ENCODE measurements around the gene FRS3.

Gene FRS3

DNA sequence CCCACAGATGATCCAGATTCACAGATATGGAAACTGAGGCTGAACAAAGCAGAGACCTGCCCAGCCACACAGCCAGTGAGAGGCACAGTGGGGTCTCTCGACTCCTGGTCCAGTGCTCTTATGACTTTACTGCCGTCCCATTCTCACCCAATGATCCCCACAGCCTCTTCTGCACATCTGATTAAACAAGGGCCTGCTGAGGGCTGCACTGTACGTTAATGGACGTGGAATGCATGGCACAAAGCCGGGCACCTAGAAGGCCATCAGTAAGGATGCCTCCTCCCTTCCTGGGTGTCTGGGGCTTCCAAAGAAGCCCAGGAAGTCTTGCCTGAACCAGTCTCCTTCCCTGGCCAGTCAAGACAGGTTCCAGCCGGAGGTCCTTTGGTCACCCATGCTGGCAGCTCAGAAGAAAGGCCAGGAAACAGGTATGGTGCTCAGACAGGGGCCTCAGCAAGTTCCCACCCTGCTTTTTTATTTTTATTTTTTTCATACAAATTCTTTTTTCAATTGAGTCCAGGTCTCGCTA is 48.1 kb downstream of the FRS3 start:
- Histone ChIP-seq H3F3A (ENCODE audit: low read depth) (no peaks in the 10 kb centered on the region), H3K9ac (ENCODE audit: low read depth, low read length, poor library complexity, severe bottlenecking) (no peak overlapping the region), H3K4me2 (ENCODE audit: low read depth, low read length, poor library complexity, severe bottlenecking) (peak overlapping the region; percentile 75), H3K9me3 (ENCODE audit: insufficient read depth, low read depth, low read length) (no peaks in the 10 kb centered on the region), H2AFZ (ENCODE audit: low read length) (no peak overlapping the region), H3K79me2 (ENCODE audit: insufficient read depth, low read length) (peaks cover 8% of the 10 kb centered on the region; the same call in 1 of the 2 replicates), H3K36me3 (ENCODE audit: insufficient read depth, low read length) (no peaks in the 10 kb centered on the region), H4K20me1 (ENCODE audit: insufficient read depth, low read length, poor library complexity, severe bottlenecking) (no peaks in the 10 kb centered on the region), H3K4me3 (ENCODE audit: low read length, poor library complexity, severe bottlenecking) (peak overlapping the region; percentile 20), H3K4me1 (ENCODE audit: insufficient read depth, low read length, poor library complexity, severe bottlenecking) (peaks cover 56% of the 10 kb centered on the region), H3K9me2 (replicated peaks; ENCODE audit: low read depth, low read length) (no peaks in the 10 kb centered on the region), H3K27me3 (ENCODE audit: insufficient read depth, low read length, poor library complexity, severe bottlenecking) (no peaks in the 10 kb centered on the region)
- no peak for TF ChIP-seq EZH2phosphoT487 (IDR thresholded peaks at IDR 0.05; ENCODE audit: borderline replicate concordance)
- TF ChIP-seq, protein P1, sequence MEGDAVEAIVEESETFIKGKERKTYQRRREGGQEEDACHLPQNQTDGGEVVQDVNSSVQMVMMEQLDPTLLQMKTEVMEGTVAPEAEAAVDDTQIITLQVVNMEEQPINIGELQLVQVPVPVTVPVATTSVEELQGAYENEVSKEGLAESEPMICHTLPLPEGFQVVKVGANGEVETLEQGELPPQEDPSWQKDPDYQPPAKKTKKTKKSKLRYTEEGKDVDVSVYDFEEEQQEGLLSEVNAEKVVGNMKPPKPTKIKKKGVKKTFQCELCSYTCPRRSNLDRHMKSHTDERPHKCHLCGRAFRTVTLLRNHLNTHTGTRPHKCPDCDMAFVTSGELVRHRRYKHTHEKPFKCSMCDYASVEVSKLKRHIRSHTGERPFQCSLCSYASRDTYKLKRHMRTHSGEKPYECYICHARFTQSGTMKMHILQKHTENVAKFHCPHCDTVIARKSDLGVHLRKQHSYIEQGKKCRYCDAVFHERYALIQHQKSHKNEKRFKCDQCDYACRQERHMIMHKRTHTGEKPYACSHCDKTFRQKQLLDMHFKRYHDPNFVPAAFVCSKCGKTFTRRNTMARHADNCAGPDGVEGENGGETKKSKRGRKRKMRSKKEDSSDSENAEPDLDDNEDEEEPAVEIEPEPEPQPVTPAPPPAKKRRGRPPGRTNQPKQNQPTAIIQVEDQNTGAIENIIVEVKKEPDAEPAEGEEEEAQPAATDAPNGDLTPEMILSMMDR (conservative IDR thresholded peaks at IDR 0.05; ENCODE audit: low read length): no peak

DNA sequence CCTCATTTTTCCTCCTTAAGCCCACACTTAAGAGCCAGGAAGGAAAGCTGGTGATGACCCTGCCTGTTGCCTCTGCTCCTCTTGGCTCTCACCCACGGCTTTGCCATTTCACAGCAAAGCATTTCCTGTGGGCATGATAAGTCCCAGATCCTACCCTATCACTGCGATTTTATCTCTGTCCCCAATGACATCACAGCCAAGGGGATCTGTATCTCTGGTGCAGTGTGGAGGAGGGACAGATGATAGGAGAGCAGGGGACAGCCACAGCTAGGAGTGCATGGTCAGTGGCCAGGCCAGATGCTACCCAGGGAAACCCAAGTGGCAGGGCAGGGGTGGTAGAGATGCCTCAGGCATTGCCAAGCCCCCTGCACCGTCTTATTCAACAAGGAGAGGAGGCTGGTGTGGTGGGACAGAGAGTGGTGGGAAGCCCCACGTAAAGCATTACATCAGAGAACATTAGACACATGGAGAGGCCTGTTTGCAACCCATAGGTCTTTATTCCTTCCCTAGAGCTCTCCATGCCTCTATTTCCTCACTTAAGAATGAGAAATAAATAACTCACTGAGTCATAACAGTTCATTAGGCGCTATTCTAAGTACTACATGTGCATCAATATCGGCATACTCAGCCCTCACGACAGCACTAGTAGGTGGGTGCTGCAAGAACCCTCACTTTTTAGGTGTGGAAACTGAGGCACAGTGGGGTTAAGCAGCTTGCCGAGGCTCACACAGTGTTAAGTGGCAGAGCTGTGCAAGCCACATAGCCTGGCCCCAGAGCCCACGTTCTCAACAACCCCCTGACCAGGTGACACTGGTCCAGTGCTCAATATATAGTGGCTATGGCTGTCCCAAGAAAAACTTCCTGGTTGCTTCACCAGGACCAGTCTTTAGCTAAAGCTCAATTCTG is 48.9 kb downstream of the FRS3 start:
- Histone ChIP-seq H4K20me1 (ENCODE audit: insufficient read depth, low read length, poor library complexity, severe bottlenecking) (no peaks in the 10 kb centered on the region), H3K9me2 (replicated peaks; ENCODE audit: low read depth, low read length) (no peaks in the 10 kb centered on the region), H3K36me3 (ENCODE audit: insufficient read depth, low read length) (no peaks in the 10 kb centered on the region), H3K4me1 (ENCODE audit: insufficient read depth, low read length, poor library complexity, severe bottlenecking) (peaks cover 54% of the 10 kb centered on the region), H3K79me2 (ENCODE audit: insufficient read depth, low read length) (peaks cover 8% of the 10 kb centered on the region; the same call in 1 of the 2 replicates), H3K27me3 (ENCODE audit: insufficient read depth, low read length, poor library complexity, severe bottlenecking) (no peaks in the 10 kb centered on the region), H3K9ac (ENCODE audit: low read depth, low read length, poor library complexity, severe bottlenecking) (peak overlapping the region; percentile 11), H2AFZ (ENCODE audit: low read length) (no peak overlapping the region), H3K4me2 (ENCODE audit: low read depth, low read length, poor library complexity, severe bottlenecking) (peak overlapping the region; percentile 75), H3K4me3 (ENCODE audit: low read length, poor library complexity, severe bottlenecking) (peak overlapping the region; percentile 11), H3F3A (ENCODE audit: low read depth) (no peaks in the 10 kb centered on the region), H3K9me3 (ENCODE audit: insufficient read depth, low read depth, low read length) (no peaks in the 10 kb centered on the region)
- no peak for TF ChIP-seq EZH2phosphoT487 (IDR thresholded peaks at IDR 0.05; ENCODE audit: borderline replicate concordance)
- TF ChIP-seq, protein P1 (conservative IDR thresholded peaks at IDR 0.05; ENCODE audit: low read length): no peak

DNA sequence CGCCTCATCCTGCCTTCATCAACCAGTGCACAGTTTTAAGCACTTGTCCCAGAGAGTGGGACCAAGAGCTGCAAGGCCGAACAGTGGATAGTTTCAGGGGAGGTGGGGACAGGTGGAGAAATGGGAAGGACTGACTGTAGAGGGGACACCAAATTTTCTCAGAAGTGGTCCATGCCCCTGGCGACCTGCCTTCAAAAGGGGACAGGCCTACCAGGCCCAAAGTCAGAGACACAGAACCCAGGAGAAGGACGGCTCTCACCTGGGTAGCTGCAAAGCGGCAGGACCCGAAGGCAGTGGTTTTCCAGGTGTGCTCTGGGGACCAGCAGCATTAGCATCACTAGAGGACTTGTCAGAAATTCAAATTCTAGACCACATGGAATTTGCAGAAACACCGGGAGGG is 50.1 kb downstream of the FRS3 start:
- Histone ChIP-seq H3K4me1 (ENCODE audit: insufficient read depth, low read length, poor library complexity, severe bottlenecking) (peaks cover 58% of the 10 kb centered on the region), H4K20me1 (ENCODE audit: insufficient read depth, low read length, poor library complexity, severe bottlenecking) (no peaks in the 10 kb centered on the region), H3K4me3 (ENCODE audit: low read length, poor library complexity, severe bottlenecking) (no peak overlapping the region), H3K4me2 (ENCODE audit: low read depth, low read length, poor library complexity, severe bottlenecking) (peak overlapping the region; percentile 6), H3K9ac (ENCODE audit: low read depth, low read length, poor library complexity, severe bottlenecking) (no peak overlapping the region), H3K9me2 (replicated peaks; ENCODE audit: low read depth, low read length) (no peaks in the 10 kb centered on the region), H3K27me3 (ENCODE audit: insufficient read depth, low read length, poor library complexity, severe bottlenecking) (no peaks in the 10 kb centered on the region), H3K9me3 (ENCODE audit: insufficient read depth, low read depth, low read length) (no peaks in the 10 kb centered on the region), H3K79me2 (ENCODE audit: insufficient read depth, low read length) (peaks cover 8% of the 10 kb centered on the region; the same call in 1 of the 2 replicates), H3F3A (ENCODE audit: low read depth) (no peaks in the 10 kb centered on the region), H3K36me3 (ENCODE audit: insufficient read depth, low read length) (no peaks in the 10 kb centered on the region), H2AFZ (ENCODE audit: low read length) (no peak overlapping the region)
- TF ChIP-seq, protein P1 (conservative IDR thresholded peaks at IDR 0.05; ENCODE audit: low read length): no peak
- TF ChIP-seq EZH2phosphoT487 (IDR thresholded peaks at IDR 0.05; ENCODE audit: borderline replicate concordance): no peak
